Cortex of kidney (tissue), 1 donor: Measurements from ENCODE around the gene BMX.

Source experiments
- DNase-seq: peaks from one replicate; lab custom pipeline; 2025; lab: John Stamatoyannopoulos, UW

BMX gene

GRCh38 chrX:15507005-15507404 lies 6.4 kb downstream of the BMX start:
- no peak for DNase-seq

GRCh38 chrX:15509845-15510244 lies 9.2 kb downstream of the BMX start:
- no peak for DNase-seq

DNA sequence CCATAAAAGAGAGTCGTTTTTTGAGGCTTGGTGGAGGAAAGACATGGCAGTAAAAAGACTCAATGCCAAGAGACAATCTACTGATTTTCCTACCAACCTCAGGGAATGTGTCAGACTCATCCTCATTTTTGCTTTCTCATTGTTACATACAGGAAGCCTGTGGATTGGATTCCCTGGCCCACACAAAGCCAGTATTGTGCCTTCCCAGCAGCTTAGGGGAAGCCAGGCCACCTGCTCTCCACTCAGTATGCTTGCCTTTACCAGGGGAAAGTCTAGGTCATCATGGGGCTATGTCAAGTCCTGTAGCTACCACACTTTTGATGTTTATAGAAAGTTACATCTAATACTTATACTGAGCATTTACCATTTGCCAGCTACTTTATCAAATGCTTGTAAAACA lies 11.0 kb downstream of the BMX start:
- DNase-seq: peak; percentile 3

GRCh38 chrX:15512401-15512965 lies 11.9 kb downstream of the BMX start:
- no peak for DNase-seq

DNA sequence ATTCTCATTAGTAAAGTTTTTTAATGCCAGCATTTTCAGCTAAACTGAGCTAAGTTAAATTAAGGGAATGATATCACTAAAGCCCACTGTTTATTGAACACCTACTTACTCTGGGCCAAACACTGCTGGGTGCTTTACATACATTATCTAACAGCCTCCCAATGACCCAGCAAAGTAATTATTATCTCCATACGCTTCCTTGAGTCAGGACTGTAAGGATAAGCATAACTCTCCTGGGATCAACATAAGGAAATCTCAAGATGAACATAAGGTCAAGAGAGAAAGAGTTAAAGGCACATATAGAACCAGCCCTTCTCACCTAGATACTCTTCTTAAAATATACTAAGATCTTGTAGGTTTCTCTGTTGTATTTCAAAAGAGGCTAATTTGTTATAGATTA lies 13.7 kb downstream of the BMX start:
- DNase-seq: no peak

DNA sequence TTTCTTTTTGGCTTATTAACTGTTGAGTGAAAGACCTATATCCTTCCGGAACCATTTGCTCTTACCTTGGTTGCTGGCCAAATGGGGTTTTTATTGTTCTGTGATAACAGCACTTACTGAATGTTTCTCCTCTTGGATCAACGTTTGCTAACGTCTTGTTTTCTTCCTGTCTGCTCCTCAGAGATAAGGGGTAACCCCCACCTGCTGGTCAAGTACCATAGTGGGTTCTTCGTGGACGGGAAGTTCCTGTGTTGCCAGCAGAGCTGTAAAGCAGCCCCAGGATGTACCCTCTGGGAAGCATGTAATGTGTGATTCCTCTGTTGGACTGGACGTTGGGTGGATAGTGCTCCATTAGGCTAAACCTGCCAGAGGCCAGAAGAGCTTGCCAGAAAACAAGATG lies 15.3 kb downstream of the BMX start:
- DNase-seq: no peak

DNA sequence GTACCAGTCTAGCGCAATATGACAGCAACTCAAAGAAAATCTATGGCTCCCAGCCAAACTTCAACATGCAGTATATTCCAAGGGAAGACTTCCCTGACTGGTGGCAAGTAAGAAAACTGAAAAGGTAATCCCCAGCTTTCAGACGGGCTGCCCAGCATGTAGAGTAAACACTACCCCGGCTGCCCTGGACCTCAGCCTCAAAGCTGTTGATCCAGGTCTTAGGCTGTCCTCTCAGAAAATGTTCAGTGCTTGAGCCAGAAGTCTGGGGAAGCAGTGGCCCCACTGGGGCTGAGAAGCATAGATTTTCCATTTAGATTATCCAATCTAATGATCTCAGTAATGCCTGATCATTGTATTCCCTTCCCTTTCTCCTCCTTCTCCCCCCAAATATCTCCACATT lies 21.9 kb downstream of the BMX start:
- DNase-seq: no peak

GRCh38 chrX:15523088-15523487 lies 22.5 kb downstream of the BMX start:
- no peak for DNase-seq

- no peak for DNase-seq
Measured at GRCh38 chrX:15524417-15524816, 23.8 kb downstream of the BMX start.

GRCh38 chrX:15525664-15526416 lies 25.2 kb downstream of the BMX start:
- DNase-seq: no peak

DNA sequence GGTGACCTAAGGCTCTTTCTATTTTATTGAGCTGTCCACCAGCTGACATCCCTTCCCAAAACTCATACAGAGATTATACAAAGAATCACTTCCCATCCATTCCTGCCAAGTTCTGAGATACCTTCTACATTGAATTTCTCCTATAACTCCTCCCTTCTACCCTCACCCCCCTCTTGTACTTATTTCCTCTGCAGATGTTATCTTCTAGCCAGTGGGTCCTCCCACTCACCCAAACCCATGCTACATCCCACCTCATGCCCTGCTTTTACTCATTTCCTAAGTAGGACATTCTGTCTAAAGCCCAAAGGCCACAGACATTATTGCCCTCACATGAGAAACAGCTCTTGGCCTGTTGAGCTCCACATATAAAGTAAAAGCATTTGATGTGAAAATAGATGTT lies 28.6 kb downstream of the BMX start:
- no peak for DNase-seq

DNA sequence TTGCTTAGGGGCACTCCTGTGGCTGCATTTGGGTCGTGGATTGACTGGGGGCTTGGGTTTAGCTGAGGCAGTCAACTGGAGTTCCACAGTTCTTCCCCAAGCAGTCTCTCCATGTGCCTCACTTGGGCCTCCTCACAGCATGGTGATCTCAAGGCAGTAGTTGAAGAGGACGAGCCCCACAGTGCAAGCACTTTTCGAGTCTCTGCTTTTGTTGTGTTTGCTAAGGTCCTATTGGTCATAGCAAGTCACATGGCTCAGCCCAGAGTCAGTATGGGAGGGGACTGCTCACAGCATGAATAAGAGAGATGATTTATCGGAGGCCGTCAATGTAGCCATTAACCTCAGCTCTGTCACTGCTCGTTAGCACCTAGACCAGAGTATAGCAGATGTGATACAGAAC lies 29.7 kb downstream of the BMX start:
- no peak for DNase-seq

GRCh38 chrX:15546745-15547144 lies 46.1 kb downstream of the BMX start:
- DNase-seq: no peak

GRCh38 chrX:15547356-15547755 lies 46.7 kb downstream of the BMX start:
- DNase-seq: no peak

GRCh38 chrX:15549189-15550012 lies 48.8 kb downstream of the BMX start:
- DNase-seq: no peak

DNA sequence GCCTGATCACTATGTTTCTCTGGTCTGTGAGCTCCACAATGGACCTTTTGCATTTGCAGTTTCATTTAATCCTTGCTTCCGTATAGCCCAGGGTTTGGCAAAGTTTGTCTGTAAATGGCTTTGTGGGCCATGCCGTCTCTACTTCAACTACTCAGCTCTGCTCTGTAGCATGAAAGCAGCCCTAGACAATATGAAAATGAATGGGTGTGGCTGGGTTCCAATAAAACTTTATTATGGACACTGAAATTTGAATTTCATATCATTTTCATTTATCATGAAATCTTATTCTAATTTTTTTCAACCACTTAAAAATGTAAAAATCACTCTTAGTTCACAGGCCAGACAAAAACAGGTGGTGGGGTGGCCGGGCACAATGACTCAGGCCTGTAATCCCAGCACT lies 58.6 kb downstream of the BMX start:
- DNase-seq: no peak

DNA sequence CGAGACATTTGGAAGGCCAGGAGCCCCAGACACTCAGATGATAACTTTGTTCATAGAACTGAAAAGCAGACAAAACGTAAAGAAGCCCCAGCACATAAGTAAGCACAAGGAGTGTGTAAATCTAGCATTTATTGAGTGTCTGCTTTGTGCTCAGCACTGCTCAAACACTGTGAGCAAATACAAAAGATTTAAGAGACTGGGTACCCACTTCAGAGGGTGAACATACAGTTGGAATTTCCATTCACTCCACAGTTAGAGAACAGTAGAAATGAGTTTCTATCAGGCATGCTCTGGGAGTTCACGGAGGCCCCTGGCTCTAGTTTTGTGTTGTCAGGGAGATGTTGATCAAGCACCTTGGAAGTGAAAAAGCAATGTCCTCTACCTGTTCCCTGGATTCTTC lies 60.3 kb downstream of the BMX start:
- DNase-seq: no peak

GRCh38 chrX:15563056-15563455 lies 62.4 kb downstream of the BMX start:
- no peak for DNase-seq

DNA sequence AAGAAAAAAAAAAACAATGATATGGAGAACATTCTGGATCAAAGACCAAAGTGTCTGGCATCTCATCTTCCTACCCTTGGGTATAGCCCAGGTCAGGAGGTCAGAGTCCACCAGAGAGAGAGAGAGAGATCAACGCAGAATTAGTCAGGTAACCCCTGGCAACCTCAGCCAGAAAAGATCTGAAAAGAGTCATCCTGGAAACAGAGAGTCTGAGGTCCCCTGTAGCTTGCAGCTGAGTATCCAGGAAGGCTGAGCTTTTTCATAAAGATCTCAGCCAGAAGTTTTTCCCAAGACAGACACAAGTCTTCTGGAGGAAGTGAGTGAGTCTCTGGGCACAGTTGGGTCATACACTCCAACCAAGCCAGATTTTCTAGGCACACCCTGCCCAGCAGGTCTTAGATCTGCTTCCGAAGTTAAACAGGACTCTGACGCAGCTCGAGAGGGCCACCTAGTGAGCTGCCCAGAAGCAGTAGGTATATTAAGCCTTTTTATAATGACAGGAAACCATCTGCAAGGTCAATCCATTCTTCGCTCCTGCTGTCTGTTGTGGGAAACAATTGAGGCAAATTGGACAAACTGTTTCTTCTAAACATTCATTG lies 64.5 kb downstream of the BMX start:
- no peak for DNase-seq

DNA sequence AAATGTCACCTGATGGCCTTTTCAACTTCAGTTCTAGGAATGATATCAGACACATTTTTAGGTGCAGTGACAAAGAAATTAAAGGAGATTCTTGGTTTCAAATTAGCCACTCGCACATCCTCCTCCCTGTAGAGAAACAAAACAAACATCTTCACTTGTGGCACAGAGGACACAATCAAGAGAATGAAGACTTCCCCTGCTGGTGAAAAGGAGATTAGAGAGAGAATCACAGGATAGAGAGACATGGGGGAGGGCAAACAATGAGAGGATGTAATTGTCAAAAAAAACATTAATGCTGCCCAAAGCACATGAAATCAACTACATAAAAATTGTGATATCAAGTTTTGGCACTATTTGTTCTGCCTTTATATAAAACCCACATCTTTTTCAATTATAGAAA lies 65.6 kb downstream of the BMX start:
- no peak for DNase-seq

GRCh38 chrX:15567267-15567666 lies 66.7 kb downstream of the BMX start:
- no peak for DNase-seq

GRCh38 chrX:15567886-15568616 lies 67.4 kb downstream of the BMX start:
- DNase-seq: no peak
